GM18907 (cell line): ENCODE results near the gene CEACAM16.
"Not testable (repeated sequence)": the region's sequence is repeated elsewhere in the genome, so short reads cannot be mapped to it uniquely, and the experiment has no call there.

Source experiments
- ATAC-seq: cut with Tn5 transposase; IDR thresholded peaks from one replicate; pipeline ENCODE4 v1.9.1; 2021; ENCODE audit warnings: mild to moderate bottlenecking, moderate library complexity; ENCODE audit not compliant: unreplicated experiment

Gene CEACAM16

DNA sequence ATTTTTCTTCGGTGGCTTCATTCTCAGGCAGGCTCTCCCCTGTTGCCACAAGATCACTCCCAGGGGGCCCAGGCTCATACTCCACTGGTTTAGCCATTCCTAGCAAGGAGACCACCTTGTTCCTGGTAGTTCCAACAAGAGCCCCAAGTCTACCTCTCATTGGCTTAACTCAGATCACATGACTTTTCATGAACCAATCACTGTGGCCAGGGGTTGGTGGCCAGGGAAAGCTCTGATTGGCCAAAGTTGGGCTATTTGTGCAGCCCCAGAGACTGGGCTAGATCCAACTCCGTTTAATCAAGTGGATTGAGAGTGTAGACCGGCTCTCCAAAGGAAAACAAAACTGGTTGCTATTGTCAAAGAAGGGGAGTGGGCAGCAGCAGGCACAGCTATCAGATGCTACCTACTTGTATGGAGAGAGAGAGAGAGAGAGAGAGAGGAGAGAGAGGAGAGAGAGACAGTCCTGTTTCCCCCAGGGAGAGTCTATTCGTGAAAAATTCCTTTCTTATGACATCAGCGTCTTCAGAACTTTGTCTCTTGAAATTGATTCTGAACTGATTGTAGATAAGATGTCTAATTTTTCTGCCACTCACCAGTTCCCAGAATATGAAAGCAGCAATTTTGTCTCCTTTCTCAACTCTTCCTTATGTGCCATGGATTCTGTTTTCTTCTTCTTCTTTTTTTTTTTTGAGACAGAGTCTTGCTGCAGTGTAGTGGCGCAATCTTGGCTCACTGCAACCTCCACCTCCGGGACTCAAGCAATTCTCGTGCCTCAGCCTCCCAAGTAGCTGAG is 21.7 kb upstream of the CEACAM16 start:
- ATAC-seq, result no peak

- ATAC-seq, result no peak
These were observed 18.4 kb upstream of the CEACAM16 start for GRCh38 chr19:44680536-44680935.

DNA sequence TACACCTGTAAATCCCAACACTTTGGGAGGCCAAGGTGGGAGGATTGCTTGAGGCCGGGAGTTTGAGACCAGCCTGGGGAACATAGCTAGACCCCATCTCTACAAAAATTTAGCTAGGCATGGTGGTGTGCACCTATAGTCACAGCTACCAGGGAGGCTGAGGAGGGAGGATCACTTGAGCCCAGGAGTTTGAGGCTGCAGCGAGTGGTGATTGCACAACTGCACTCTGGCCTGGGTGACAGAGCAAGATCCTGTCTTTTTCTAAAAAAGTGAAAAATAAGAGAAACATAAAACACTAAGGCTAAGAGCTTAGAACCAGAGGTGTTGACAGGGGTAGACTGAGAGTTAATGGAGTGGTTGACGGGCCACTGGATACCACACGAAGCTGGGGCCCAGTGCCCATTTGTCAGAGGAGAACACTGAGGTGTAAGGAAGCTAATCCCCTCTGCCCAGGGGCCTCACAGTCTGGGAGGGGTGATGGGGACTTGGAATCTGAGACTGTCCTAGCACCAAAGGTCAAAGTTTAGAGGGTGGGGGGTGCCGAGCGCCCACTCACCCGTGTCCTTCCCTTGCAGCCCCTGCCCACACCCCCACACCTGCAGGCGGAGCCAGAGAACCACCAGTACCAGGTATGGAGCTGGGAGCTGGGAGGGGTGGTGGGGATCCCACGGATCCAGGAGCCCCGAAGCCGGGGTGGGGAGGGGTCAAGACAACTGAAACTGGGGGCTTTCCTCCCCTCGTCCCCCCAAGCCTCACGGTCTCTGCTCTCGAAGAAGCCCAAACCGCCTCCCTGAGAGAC is 16.8 kb upstream of the CEACAM16 start:
- ATAC-seq, result no peak

GRCh38 chr19:44682807-44683206 is 16.1 kb upstream of the CEACAM16 start:
- ATAC-seq, result no peak

- ATAC-seq, result no peak
These were observed 15.3 kb upstream of the CEACAM16 start for GRCh38 chr19:44683434-44684210.

- ATAC-seq, result not testable (repeated sequence)
These were observed 14.6 kb upstream of the CEACAM16 start for GRCh38 chr19:44684396-44684795.

DNA sequence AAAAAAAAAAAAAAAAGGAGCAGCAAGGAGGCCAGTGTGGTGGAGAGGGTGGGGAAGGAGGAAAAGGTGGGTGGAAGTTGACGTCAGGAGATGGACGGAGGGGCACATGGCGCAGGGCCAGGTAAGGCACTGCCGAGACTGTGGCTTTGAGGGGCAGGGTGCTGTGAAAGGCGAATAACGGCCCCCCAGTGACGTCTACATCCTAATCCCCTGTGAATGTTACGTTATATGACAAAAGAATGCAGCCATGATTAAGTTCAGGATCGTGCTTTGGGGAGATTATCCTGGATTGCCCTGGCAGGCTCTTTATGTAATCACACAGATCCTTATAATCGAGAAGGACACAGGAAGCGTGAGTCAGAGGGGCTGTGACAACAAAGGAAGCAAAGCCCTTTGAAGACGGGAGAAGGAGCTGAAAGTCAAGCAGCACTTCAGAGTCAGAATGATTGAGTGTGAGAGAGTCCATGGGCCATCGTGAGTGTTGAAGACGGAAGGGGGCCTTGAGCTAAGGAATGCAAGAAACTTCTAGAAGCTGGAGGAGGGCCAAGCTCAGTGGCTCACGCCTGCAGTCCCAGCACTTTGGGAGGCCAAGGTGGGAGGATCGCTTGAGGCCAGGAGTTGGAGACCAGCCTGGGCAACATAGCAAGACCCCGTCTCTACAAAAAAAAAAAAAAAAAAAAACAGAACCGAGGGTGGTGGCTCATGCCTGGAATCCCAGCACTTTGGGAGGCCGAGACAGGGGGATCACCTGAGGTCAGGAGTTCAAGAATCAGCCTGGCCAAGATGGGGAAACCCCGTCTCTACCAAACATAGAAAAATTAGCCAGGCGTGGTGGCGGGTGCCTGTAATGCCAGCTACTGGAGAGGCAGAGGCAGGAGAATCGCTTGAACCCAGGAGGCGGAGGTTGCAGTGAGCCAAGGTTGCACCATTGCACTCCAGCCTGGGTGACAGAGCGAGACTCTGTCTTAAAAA is 13.8 kb upstream of the CEACAM16 start:
- ATAC-seq, result no peak

- ATAC-seq, result no peak
These were observed 13.1 kb upstream of the CEACAM16 start for GRCh38 chr19:44685877-44686276.

GRCh38 chr19:44686896-44687295 is 12.1 kb upstream of the CEACAM16 start:
- no peak for ATAC-seq

GRCh38 chr19:44687888-44688287 is 11.1 kb upstream of the CEACAM16 start:
- no peak for ATAC-seq

DNA sequence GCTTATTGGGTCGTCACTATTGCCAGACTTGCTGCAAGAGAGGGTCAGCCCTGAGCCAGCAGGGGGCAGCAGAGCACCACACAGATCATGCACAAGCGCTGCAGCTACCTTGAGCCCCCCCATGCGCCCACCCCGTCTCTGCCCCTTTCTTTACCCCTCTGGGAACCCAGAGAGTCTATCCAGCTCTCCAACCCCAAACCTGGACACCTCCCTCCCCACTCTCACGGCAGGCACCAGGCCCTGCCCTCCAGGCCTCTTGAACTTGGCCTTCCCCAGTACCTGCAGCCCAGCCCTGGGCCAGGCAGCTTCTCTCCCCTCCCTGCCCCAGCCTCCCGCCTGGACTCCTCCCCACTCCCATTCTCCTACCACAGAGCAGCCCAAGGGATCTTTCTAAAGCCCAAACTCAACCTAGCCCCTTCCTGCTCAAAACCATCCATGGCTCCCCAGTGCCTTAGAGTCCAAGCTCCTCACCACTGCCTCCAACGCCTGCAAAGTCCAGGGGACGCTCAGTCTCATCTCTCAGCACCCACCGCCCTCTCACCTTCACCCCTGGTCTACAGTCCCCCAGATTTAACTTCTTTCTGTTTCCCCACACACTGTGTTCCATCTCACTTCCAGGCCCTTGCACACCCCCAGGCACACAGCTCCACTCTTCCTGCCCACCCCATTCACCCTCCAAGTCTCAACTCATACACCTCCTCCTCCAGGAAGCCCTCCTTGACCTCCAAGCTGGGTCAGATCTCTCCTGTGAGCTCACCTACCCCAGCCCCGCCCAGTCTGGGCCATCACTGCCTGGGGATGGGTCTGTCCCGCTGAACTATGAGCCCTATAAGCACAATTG is 9.4 kb upstream of the CEACAM16 start:
- no peak for ATAC-seq

GRCh38 chr19:44690131-44690440 is 8.9 kb upstream of the CEACAM16 start:
- ATAC-seq, result no peak

GRCh38 chr19:44692379-44692721 is 6.6 kb upstream of the CEACAM16 start:
- peak; percentile 16 for ATAC-seq

DNA sequence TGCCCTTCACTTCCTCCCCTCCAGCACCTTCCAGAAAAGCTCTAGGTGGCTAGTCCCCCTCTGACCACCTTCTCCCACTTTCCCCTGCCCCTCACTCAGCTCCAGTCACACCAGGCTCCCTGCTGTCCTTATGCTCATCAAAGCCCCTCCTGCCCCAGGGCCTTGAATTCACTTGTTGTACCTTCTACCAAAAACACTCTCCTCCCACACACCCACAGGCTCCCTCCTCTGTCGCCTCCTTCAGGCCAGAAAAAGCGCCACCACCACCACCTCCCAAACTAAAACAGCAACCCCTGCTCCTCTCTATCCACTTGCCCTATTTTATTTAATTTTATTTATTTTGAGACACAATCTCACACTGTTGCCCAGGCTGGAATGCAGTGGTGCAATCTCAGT is 4.8 kb upstream of the CEACAM16 start:
- ATAC-seq, result no peak

- ATAC-seq, result no peak
These were observed 1.8 kb upstream of the CEACAM16 start for GRCh38 chr19:44696939-44697669.

DNA sequence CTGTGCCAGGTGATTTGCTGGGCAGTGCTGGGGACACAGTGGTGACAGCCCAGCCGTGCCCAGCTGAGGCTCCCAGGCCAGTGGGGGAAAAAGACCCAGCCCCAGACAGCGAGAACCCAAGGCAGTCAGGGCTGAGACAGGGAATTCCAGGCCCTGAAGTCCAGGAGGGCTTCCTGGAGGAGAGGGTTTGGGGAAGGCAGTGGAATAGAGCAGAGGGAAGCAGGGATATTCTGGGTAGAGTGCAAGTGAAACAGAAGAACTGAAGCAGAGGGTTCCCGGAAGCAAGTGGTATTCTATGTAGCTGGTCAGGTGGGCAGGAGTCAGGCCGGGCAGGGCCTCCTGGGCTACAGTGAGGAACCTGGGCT is 1.3 kb upstream of the CEACAM16 start:
- ATAC-seq, result no peak

GRCh38 chr19:44700547-44700946 is 1.6 kb downstream of the CEACAM16 start:
- ATAC-seq, result no peak

DNA sequence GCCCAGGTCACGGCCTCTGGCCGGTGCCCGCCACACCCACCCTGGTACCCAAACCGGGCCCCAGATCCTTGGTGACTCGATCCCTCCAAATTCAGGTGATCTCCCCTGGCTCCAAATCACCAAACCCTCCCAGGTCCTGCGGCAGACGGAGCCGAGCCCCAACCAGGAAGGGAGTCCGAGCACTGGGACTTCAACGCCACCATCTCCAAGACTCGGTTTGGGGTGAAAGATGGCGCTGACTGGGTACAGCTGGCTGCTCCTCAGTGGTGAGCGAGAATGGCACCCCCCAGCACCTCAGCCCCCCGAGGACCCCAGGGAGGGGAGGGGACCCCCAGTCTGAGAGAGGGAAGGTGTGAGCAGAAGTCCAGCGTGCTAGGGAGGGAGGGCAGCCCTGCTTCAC is 2.3 kb downstream of the CEACAM16 start:
- no peak for ATAC-seq

DNA sequence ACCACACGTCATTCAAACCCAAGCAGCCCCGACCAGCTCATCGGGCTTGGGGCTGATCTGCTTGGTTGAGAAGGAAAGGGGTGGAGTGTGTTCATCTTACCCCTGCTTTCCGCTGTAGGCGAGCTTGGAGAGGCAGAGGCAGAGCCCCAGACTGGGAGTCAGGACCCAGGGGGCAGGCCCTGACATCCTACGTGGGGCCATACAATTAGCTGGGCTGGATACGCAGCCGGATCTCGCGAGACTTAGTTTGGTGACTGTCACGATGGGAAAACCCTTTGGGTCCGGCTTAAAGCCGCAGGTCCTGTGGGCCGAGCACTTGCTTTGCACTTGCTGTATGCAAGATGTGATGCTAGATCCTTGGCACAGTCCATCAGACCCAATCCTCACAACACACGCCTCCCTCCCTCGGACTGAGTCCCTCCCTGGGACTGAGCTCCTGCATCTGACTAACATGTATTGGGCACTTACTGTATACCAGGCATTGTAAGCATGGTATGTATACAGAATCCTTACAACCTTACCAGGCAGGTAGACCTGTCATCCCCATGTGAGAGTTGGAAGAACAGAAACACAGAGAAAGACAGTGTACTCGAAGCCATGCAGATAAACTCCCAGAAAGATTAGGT is 3.7 kb downstream of the CEACAM16 start:
- ATAC-seq, result no peak
